ENCODE results near the gene FOXD2. TPM values are rescaled to one million over a fixed set of nuclear protein-coding genes. Genes with fewer than 3 reads are reported as not detected.

Gene FOXD2
- total and polyA plus RNA-seq, 2 of the 4 experiments (the other 2 are of a cell fraction): under 0.01 to 0.03 TPM

GRCh38 chr1:47402591-47402990 is 35.3 kb upstream of the FOXD2 start:
- Histone ChIP-seq H3K27ac (ENCODE audit: insufficient read depth, low read length) (no peak overlapping the region), H2BK20ac (ENCODE audit: low read depth, low read length) (no peak overlapping the region), H3K4ac (ENCODE audit: low read depth, low read length) (no peak overlapping the region), H3K18ac (ENCODE audit: low read depth, low read length) (no peak overlapping the region), H4K8ac (ENCODE audit: low read depth in 2 of 2, low read length in 2 of 2) (no peak overlapping the region), H4K5ac (ENCODE audit: low read depth, low read length) (no peak overlapping the region), H2BK15ac (ENCODE audit: low read depth, low read length) (no peak overlapping the region), H3K9me1 (ENCODE audit: insufficient read depth, low read length) (no peaks in the 10 kb centered on the region), H3K14ac (replicated peaks; ENCODE audit: low read depth, low read length) (no peak overlapping the region), H3K4me2 (ENCODE audit: low read depth, low read length) (no peak overlapping the region), H2AK5ac (ENCODE audit: low read depth, low read length) (no peak overlapping the region), H3K56ac (ENCODE audit: extremely low read depth, insufficient read depth, low read length) (no peak overlapping the region), H2AK9ac (replicated peaks; ENCODE audit: low read depth, low read length, poor library complexity) (no peak overlapping the region), H4K91ac (ENCODE audit: insufficient read depth, low read depth, low read length) (no peak overlapping the region), H2BK120ac (ENCODE audit: low read depth, low read length) (no peak overlapping the region), H3K9me3 (ENCODE audit: control insufficient read depth, insufficient read depth, low read length) (no peaks in the 10 kb centered on the region), H3K23ac (ENCODE audit: low read depth, low read length) (no peak overlapping the region), H3K4me1 (ENCODE audit: control insufficient read depth, insufficient read depth, low read length) (no peaks in the 10 kb centered on the region), H3K79me1 (ENCODE audit: low read depth in 1 of 2, low read length in 2 of 2) (no peaks in the 10 kb centered on the region), H3K9ac (ENCODE audit: low read depth, low read length) (no peak overlapping the region), H3K36me3 (ENCODE audit: control insufficient read depth, insufficient read depth, low read length) (no peaks in the 10 kb centered on the region), H2AFZ (replicated peaks; ENCODE audit: low read length, poor library complexity) (no peak overlapping the region), H3K4me3 (ENCODE audit: insufficient read depth, low read depth, low read length) (no peak overlapping the region), H4K20me1 (ENCODE audit: insufficient read depth, low read length) (no peaks in the 10 kb centered on the region), H2BK5ac (ENCODE audit: low read depth, low read length, poor library complexity, severe bottlenecking) (no peak overlapping the region), H3K27me3 (ENCODE audit: control insufficient read depth, insufficient read depth, low read length) (peaks cover 30% of the 10 kb centered on the region)
- TF ChIP-seq CEBPB (IDR thresholded peaks at IDR 0.05; ENCODE audit: low read depth, low read length): no peak
- intact Hi-C loops (cut with micrococcal nuclease) (no loop called here), in situ Hi-C loops (cut with MboI; ENCODE audit: low sequenced_read_pairs) (no loop called here), dilution Hi-C loops (cut with HindIII; ENCODE audit: low sequenced_read_pairs, unreplicated experiment) (no loop called here)
- no TSS peak for BruUV-seq (replicated peaks)
- ChIA-PET CTCF (interaction anchor here (1.1 kb wide), 1 partner anchor 30 kb away, joined by 3 read pairs; no protein-coding TSS in a partner anchor), POLR2A (ENCODE audit: unreplicated experiment) (no interaction called here)
- ATAC-seq (ENCODE audit: low read depth) (no peak), DNase-seq (no peak)
- 90% methylated on average over 3 of the region's 4 CpGs; no CpG with 5 or more reads in 1 of the 2 experiments for WGBS, 2 experiments (ENCODE audit: extremely low coverage in 2 of 2, insufficient read length in 1 of 2)

Data from IMR-90 (cell line).